Subcutaneous adipose tissue (tissue), 4 donors: Measurements from ENCODE around the gene FCHO2. TPM values are rescaled to one million over a fixed set of nuclear protein-coding genes. Genes with fewer than 3 reads are reported as not detected.

Source experiments
- CTCF ChIP-seq: fragments of 450-650 bp; IDR thresholded peaks from one replicate; pipeline ENCODE4 v1.5.1; 2016; ENCODE audit warnings: low read depth, mild to moderate bottlenecking, control low read depth, antibody characterized with exemption, moderate library complexity
- total RNA-seq, 4 donors: library from RNA; depleted of rRNA; stranded (reverse); fragments of >200 nt; gene quantifications; one replicate each; pipeline ENCODE4 v1.1.0, GENCODE V29; 2016

Gene FCHO2
- total RNA-seq, result 10 to 100 TPM; 36.0 to 92.8 (median 65.8) TPM

- no peak for TF ChIP-seq CTCF
These were observed at the start of gene FCHO2 for GRCh38 chr5:72955768-72956323. FCHO2 (plus strand) TSS chr5:72956041; CDS start chr5:72956097, 56 bp downstream.

- TF ChIP-seq CTCF, result no peak
These were observed 49.0 kb upstream of the FCHO2 start for GRCh38 chr5:72906806-72907205.

GRCh38 chr5:72908664-72909063 is 47.2 kb upstream of the FCHO2 start:
- no peak for TF ChIP-seq CTCF

GRCh38 chr5:72917371-72917776 is 38.5 kb upstream of the FCHO2 start:
- no peak for TF ChIP-seq CTCF

GRCh38 chr5:72920690-72921502 is 34.9 kb upstream of the FCHO2 start:
- TF ChIP-seq CTCF, result no peak

GRCh38 chr5:72921886-72922285 is 34.0 kb upstream of the FCHO2 start:
- TF ChIP-seq CTCF, result no peak

GRCh38 chr5:72922422-72922821 is 33.4 kb upstream of the FCHO2 start:
- TF ChIP-seq CTCF, result no peak
